HEK293 (cell line): ENCODE measurements around the gene METTL26.
A peak's percentile ranks its signal among the peaks of the same experiment; 100 is the strongest.

ENCODE experiments used
- EGR2 ChIP-seq: fragments of 450-650 bp; formaldehyde crosslinking; IDR thresholded peaks from 2 replicates; pipeline ENCODE4 v1.5.1; 2016; ENCODE audit warnings: low read depth, missing biosample characterization, missing genetic modification characterization
- GLI4 ChIP-seq: fragments of 450-650 bp; formaldehyde crosslinking; IDR thresholded peaks from 2 replicates; pipeline ENCODE4 v1.5.1; 2016; ENCODE audit warnings: missing biosample characterization, missing genetic modification characterization
- OSR2 ChIP-seq: fragments of 450-650 bp; formaldehyde crosslinking; IDR thresholded peaks from 2 replicates; pipeline ENCODE4 v1.5.1; 2016; ENCODE audit warnings: missing biosample characterization, missing genetic modification characterization
- PBX3 ChIP-seq: sonication (generic); formaldehyde crosslinking; IDR thresholded peaks from 2 replicates; pipeline ENCODE4 v1.8.1; 2022; ENCODE audit warnings: mild to moderate bottlenecking, moderate library complexity, missing genetic modification reagents
- RBAK ChIP-seq: fragments of 450-650 bp; formaldehyde crosslinking; IDR thresholded peaks from 2 replicates; pipeline ENCODE4 v1.5.1; 2016; ENCODE audit warnings: missing biosample characterization, missing genetic modification characterization
- SCRT1 ChIP-seq: fragments of 450-650 bp; formaldehyde crosslinking; IDR thresholded peaks from 2 replicates; pipeline ENCODE4 v1.5.1; 2016; ENCODE audit warnings: missing biosample characterization, missing genetic modification characterization, borderline replicate concordance
- TRIM28 ChIP-seq: IDR thresholded peaks from 2 replicates; pipeline ENCODE4 v1.6.1; 2011; ENCODE audit warnings: low read length, control low read depth, borderline replicate concordance
- ZBTB10 ChIP-seq: fragments of 450-650 bp; formaldehyde crosslinking; IDR thresholded peaks from 2 replicates; pipeline ENCODE4 v1.5.1; 2016; ENCODE audit warnings: missing biosample characterization, missing genetic modification characterization
- ZBTB20 ChIP-seq: fragments of 450-650 bp; formaldehyde crosslinking; IDR thresholded peaks from 2 replicates; pipeline ENCODE4 v1.5.1; 2016; ENCODE audit warnings: missing biosample characterization, missing genetic modification characterization
- ZBTB8A ChIP-seq: fragments of 450-650 bp; formaldehyde crosslinking; IDR thresholded peaks from 2 replicates; pipeline ENCODE4 v1.5.1; 2016; ENCODE audit warnings: missing biosample characterization, missing genetic modification characterization
- ZEB2 ChIP-seq: fragments of 450-650 bp; formaldehyde crosslinking; IDR thresholded peaks from 2 replicates; pipeline ENCODE4 v1.5.1; 2016; ENCODE audit warnings: missing biosample characterization, missing genetic modification characterization
- ZFP37 ChIP-seq: fragments of 450-650 bp; formaldehyde crosslinking; IDR thresholded peaks from 2 replicates; pipeline ENCODE4 v1.5.1; 2016; ENCODE audit warnings: missing biosample characterization, missing genetic modification characterization
- ZFP69B ChIP-seq: fragments of 450-650 bp; formaldehyde crosslinking; IDR thresholded peaks from 2 replicates; pipeline ENCODE4 v1.5.1; 2016; ENCODE audit warnings: missing biosample characterization, missing genetic modification characterization
- ZNF112 ChIP-seq: fragments of 450-650 bp; formaldehyde crosslinking; IDR thresholded peaks from 2 replicates; pipeline ENCODE4 v1.5.0; 2017; ENCODE audit warnings: missing biosample characterization, missing genetic modification characterization
- ZNF121 ChIP-seq: fragments of 450-650 bp; formaldehyde crosslinking; IDR thresholded peaks from 2 replicates; pipeline ENCODE4 v1.5.1; 2016; ENCODE audit warnings: missing biosample characterization, missing genetic modification characterization
- ZNF133 ChIP-seq: fragments of 450-650 bp; formaldehyde crosslinking; IDR thresholded peaks from 2 replicates; pipeline ENCODE4 v1.5.1; 2016; ENCODE audit warnings: missing biosample characterization, missing genetic modification characterization
- ZNF148 ChIP-seq: fragments of 450-650 bp; formaldehyde crosslinking; IDR thresholded peaks from 2 replicates; pipeline ENCODE4 v1.5.0; 2017; ENCODE audit warnings: missing biosample characterization, missing genetic modification characterization, borderline replicate concordance
- ZNF239 ChIP-seq: fragments of 450-650 bp; formaldehyde crosslinking; IDR thresholded peaks from 2 replicates; pipeline ENCODE4 v1.5.1; 2016; ENCODE audit warnings: missing biosample characterization, missing genetic modification characterization
- ZNF266 ChIP-seq: fragments of 450-650 bp; formaldehyde crosslinking; IDR thresholded peaks from 2 replicates; pipeline ENCODE4 v1.5.1; 2016; ENCODE audit warnings: missing biosample characterization, missing genetic modification characterization, low read depth
- ZNF37A ChIP-seq: fragments of 450-650 bp; IDR thresholded peaks from 2 replicates; pipeline ENCODE4 v1.5.1; 2018; ENCODE audit warnings: missing biosample characterization, missing genetic modification characterization
- ZNF423 ChIP-seq: fragments of 450-650 bp; formaldehyde crosslinking; IDR thresholded peaks from 2 replicates; pipeline ENCODE4 v1.5.1; 2016; ENCODE audit warnings: missing biosample characterization, missing genetic modification characterization
- ZNF426 ChIP-seq: fragments of 450-650 bp; formaldehyde crosslinking; IDR thresholded peaks from 2 replicates; pipeline ENCODE4 v1.5.1; 2017; ENCODE audit warnings: missing biosample characterization, missing genetic modification characterization, mild to moderate bottlenecking, inconsistent platforms, moderate library complexity
- ZNF518A ChIP-seq: fragments of 450-650 bp; formaldehyde crosslinking; conservative IDR thresholded peaks from 2 replicates; pipeline ENCODE4 v1.5.1; 2016; ENCODE audit warnings: low read depth, missing biosample characterization, missing genetic modification characterization
- ZNF561 ChIP-seq: fragments of 450-650 bp; IDR thresholded peaks from 2 replicates; pipeline ENCODE4 v1.5.1; 2018; ENCODE audit warnings: missing biosample characterization, missing genetic modification characterization, borderline replicate concordance
- ZNF571 ChIP-seq: fragments of 450-650 bp; formaldehyde crosslinking; IDR thresholded peaks from 2 replicates; pipeline ENCODE4 v1.5.0; 2017; ENCODE audit warnings: missing biosample characterization, missing genetic modification characterization
- ZNF658 ChIP-seq: fragments of 450-650 bp; formaldehyde crosslinking; IDR thresholded peaks from 2 replicates; pipeline ENCODE4; 2016; ENCODE audit warnings: missing biosample characterization, missing genetic modification characterization
- ZNF76 ChIP-seq: fragments of 450-650 bp; formaldehyde crosslinking; IDR thresholded peaks from 2 replicates; pipeline ENCODE4; 2016; ENCODE audit warnings: low read depth, missing biosample characterization, missing genetic modification characterization, borderline replicate concordance
- ZNF830 ChIP-seq: fragments of 450-650 bp; IDR thresholded peaks from 2 replicates; pipeline ENCODE4 v1.5.0; 2018; ENCODE audit warnings: missing biosample characterization, missing genetic modification characterization, low read depth, mild to moderate bottlenecking, moderate library complexity
- ZXDB ChIP-seq: fragments of 450-650 bp; formaldehyde crosslinking; IDR thresholded peaks from 2 replicates; pipeline ENCODE4 v1.5.1; 2016; ENCODE audit warnings: missing biosample characterization, missing genetic modification characterization

METTL26 gene

GRCh38 chr16:678858-679813 is 43.0 kb upstream of the METTL26 start (continued):
- TF ChIP-seq ZNF266 (tag by site-specific recombination) (no peak), ZEB2 (tag by site-specific recombination) (peak; percentile 58), PBX3 (peak; percentile 13; the same call in 1 of the 2 replicates), ZXDB (tag by site-specific recombination) (peak; percentile 97), GLI4 (no peak), ZBTB8A (tag by site-specific recombination) (peak; percentile 52), ZNF76 (tag by site-specific recombination) (peak; percentile 40; the same call in 1 of the 2 replicates), TRIM28 (no peak), ZNF561 (tag by site-specific recombination) (no peak), OSR2 (tag by site-specific recombination) (peak; percentile 60; the same call in 1 of the 2 replicates), ZNF121 (tag by site-specific recombination) (no peak), EGR2 (tag by site-specific recombination) (0 out of 2 replicates have a peak, but pooled peaks have one; percentile 12), SCRT1 (no peak), ZNF239 (tag by site-specific recombination) (0 out of 2 replicates have a peak, but pooled peaks have one; percentile 42), ZNF571 (tag by site-specific recombination) (no peak), ZNF148 (tag by site-specific recombination) (no peak), ZBTB20 (tag by site-specific recombination) (no peak), RBAK (tag by site-specific recombination) (no peak), ZNF518A (no peak), ZFP37 (no peak; the same call in 1 of the 2 replicates), ZNF423 (tag by site-specific recombination) (peak; percentile 69; the same call in 1 of the 2 replicates), ZNF37A (tag by site-specific recombination) (no peak), ZNF426 (tag by site-specific recombination) (no peak), ZNF658 (no peak), ZNF112 (no peak), ZBTB10 (tag by site-specific recombination) (no peak), ZNF133 (tag by site-specific recombination) (no peak), ZFP69B (tag by site-specific recombination) (peak; percentile 99), ZNF830 (tag by site-specific recombination) (no peak)
